Fibroblast of villous mesenchyme (primary cell): ENCODE results near the gene TAF1C. TPM values are rescaled to one million over a fixed set of nuclear protein-coding genes. Genes with fewer than 3 reads are reported as not detected.

Experiments
- DNase-seq: peaks from one replicate; pipeline ENCODE4 v3.0.0-alpha.2; 2010; ENCODE audit warnings: low read depth
- H3K4me3 ChIP-seq: 2 replicates; pipeline ENCODE4 v1.5.1; 2011; ENCODE audit warnings: low read depth, mild to moderate bottlenecking, low read length
- CTCF ChIP-seq: IDR thresholded peaks from 2 replicates; pipeline ENCODE4 v1.5.1; 2012; ENCODE audit warnings: low read depth, mild to moderate bottlenecking, low read length; ENCODE audit not compliant: insufficient read depth
- total RNA-seq: library from RNA; depleted of rRNA; stranded (reverse); fragments of >200 nt; gene quantifications from 2 replicates; pipeline ENCODE4 v1.2.3, GENCODE V29; 2012

The TAF1C gene
- total RNA-seq, 1 donor, result 19.4 TPM

GRCh38 chr16:84150926-84151325 is 35.9 kb downstream of the TAF1C start:
- H3K4me3 ChIP-seq, result no peak overlapping the region
- no peak for DNase-seq
- TF ChIP-seq CTCF, result no peak

- peak within 1 kb of the TSS; percentile 85 for H3K4me3 ChIP-seq
- no peak for TF ChIP-seq CTCF
- DNase-seq, result peak; percentile 83
Observed at GRCh38 chr16:84144859-84145639, 41.8 kb downstream of the TAF1C start, which contains the start of the genes DNAAF1 and HSDL1. Gene DNAAF1 (plus strand): TSS chr16:84145308. CDS start chr16:84145441, 133 bp downstream. Gene HSDL1 (minus strand): TSS chr16:84145177. CDS start chr16:84131321, 13,856 bp downstream.

GRCh38 chr16:84144209-84144858 is 42.5 kb downstream of the TAF1C start:
- peak; percentile 21 for TF ChIP-seq CTCF
- peak; percentile 17 for DNase-seq
- H3K4me3 ChIP-seq, result peak overlapping the region; percentile 85

- no peak for TF ChIP-seq CTCF
- peak overlapping the region; percentile 85 for H3K4me3 ChIP-seq
- no peak for DNase-seq
Observed at GRCh38 chr16:84143784-84144199, 43.1 kb downstream of the TAF1C start.

GRCh38 chr16:84143081-84143480 is 43.8 kb downstream of the TAF1C start:
- H3K4me3 ChIP-seq, result no peak overlapping the region
- no peak for TF ChIP-seq CTCF
- no peak for DNase-seq

GRCh38 chr16:84141143-84141670 is 45.6 kb downstream of the TAF1C start:
- H3K4me3 ChIP-seq, result no peak overlapping the region
- DNase-seq, result no peak
- no peak for TF ChIP-seq CTCF
